WTC11 (cell line): ENCODE measurements around the gene RPH3AL.

Experiments
- CREB1 ChIP-seq: sonication (generic); formaldehyde crosslinking; IDR thresholded peaks from 2 replicates; pipeline ENCODE4 v1.8.0; 2023; ENCODE audit warnings: mild to moderate bottlenecking, missing genetic modification reagents
- NFYB ChIP-seq: sonication (generic); formaldehyde crosslinking; conservative IDR thresholded peaks from 2 replicates; pipeline ENCODE4 v1.8.0; 2022; ENCODE audit warnings: low read depth, missing genetic modification reagents
- NR2C2 ChIP-seq: sonication (generic); formaldehyde crosslinking; IDR thresholded peaks from 2 replicates; pipeline ENCODE4 v1.8.0; 2022; ENCODE audit warnings: mild to moderate bottlenecking, missing genetic modification reagents
- NR3C1 ChIP-seq: sonication (generic); formaldehyde crosslinking; conservative IDR thresholded peaks from 2 replicates; pipeline ENCODE4 v1.8.1; 2023; ENCODE audit warnings: low read depth, mild to moderate bottlenecking, missing genetic modification reagents
- TEAD4 ChIP-seq: sonication (generic); formaldehyde crosslinking; IDR thresholded peaks from 2 replicates; pipeline ENCODE4 v1.8.0; 2022; ENCODE audit warnings: mild to moderate bottlenecking, missing genetic modification reagents
- TP53 ChIP-seq: sonication (generic); formaldehyde crosslinking; IDR thresholded peaks from 2 replicates; pipeline ENCODE4 v1.8.1; 2023; ENCODE audit warnings: mild to moderate bottlenecking, missing genetic modification reagents
- TF ChIP-seq, protein P1 (sequence below): fragments of 200-600 bp; IDR thresholded peaks from 2 replicates; pipeline ENCODE4 v1.8.0; 2022; ENCODE audit warnings: antibody characterized with exemption
- TF ChIP-seq, protein P2 (sequence below): sonication (generic); formaldehyde crosslinking; conservative IDR thresholded peaks from 2 replicates; pipeline ENCODE4 v1.8.1; 2022; ENCODE audit warnings: mild to moderate bottlenecking, missing genetic modification reagents
- TF ChIP-seq, protein P3 (sequence below): sonication (generic); formaldehyde crosslinking; IDR thresholded peaks from 2 replicates; pipeline ENCODE4 v1.8.1; 2022; ENCODE audit warnings: mild to moderate bottlenecking, moderate library complexity, missing genetic modification reagents

- TF ChIP-seq TP53 (CRISPR knock-in tag) (no peak), CREB1 (CRISPR knock-in tag) (no peak), NR3C1 (no peak), NR2C2 (CRISPR knock-in tag) (no peak), TEAD4 (CRISPR knock-in tag) (no peak), NFYB (CRISPR knock-in tag) (no peak)
- TF ChIP-seq, protein P1, sequence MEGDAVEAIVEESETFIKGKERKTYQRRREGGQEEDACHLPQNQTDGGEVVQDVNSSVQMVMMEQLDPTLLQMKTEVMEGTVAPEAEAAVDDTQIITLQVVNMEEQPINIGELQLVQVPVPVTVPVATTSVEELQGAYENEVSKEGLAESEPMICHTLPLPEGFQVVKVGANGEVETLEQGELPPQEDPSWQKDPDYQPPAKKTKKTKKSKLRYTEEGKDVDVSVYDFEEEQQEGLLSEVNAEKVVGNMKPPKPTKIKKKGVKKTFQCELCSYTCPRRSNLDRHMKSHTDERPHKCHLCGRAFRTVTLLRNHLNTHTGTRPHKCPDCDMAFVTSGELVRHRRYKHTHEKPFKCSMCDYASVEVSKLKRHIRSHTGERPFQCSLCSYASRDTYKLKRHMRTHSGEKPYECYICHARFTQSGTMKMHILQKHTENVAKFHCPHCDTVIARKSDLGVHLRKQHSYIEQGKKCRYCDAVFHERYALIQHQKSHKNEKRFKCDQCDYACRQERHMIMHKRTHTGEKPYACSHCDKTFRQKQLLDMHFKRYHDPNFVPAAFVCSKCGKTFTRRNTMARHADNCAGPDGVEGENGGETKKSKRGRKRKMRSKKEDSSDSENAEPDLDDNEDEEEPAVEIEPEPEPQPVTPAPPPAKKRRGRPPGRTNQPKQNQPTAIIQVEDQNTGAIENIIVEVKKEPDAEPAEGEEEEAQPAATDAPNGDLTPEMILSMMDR = no peak
- TF ChIP-seq, protein P2, sequence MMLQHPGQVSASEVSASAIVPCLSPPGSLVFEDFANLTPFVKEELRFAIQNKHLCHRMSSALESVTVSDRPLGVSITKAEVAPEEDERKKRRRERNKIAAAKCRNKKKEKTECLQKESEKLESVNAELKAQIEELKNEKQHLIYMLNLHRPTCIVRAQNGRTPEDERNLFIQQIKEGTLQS (CRISPR knock-in tag) = no peak
- TF ChIP-seq, protein P3, sequence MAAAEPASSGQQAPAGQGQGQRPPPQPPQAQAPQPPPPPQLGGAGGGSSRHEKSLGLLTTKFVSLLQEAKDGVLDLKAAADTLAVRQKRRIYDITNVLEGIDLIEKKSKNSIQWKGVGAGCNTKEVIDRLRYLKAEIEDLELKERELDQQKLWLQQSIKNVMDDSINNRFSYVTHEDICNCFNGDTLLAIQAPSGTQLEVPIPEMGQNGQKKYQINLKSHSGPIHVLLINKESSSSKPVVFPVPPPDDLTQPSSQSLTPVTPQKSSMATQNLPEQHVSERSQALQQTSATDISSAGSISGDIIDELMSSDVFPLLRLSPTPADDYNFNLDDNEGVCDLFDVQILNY (CRISPR knock-in tag) = no peak
Observed at GRCh38 chr17:207775-208174, 144.8 kb downstream of the RPH3AL start.
